WI38 (cell line): Measurements from ENCODE around the gene CCDC54.

Experiments
- H3K4me3 ChIP-seq: 2 replicates; pipeline ENCODE4 v1.5.1; 2011; ENCODE audit warnings: low read depth, mild to moderate bottlenecking, control low read depth, low read length
- TF ChIP-seq, protein P1 (sequence below): IDR thresholded peaks from 2 replicates; pipeline ENCODE4 v1.5.1; 2012; ENCODE audit warnings: low read depth, mild to moderate bottlenecking, control low read depth, low read length

The CCDC54 gene

GRCh38 chr3:107387555-107387954 lies 10.3 kb downstream of the CCDC54 start:
- TF ChIP-seq, protein P1, sequence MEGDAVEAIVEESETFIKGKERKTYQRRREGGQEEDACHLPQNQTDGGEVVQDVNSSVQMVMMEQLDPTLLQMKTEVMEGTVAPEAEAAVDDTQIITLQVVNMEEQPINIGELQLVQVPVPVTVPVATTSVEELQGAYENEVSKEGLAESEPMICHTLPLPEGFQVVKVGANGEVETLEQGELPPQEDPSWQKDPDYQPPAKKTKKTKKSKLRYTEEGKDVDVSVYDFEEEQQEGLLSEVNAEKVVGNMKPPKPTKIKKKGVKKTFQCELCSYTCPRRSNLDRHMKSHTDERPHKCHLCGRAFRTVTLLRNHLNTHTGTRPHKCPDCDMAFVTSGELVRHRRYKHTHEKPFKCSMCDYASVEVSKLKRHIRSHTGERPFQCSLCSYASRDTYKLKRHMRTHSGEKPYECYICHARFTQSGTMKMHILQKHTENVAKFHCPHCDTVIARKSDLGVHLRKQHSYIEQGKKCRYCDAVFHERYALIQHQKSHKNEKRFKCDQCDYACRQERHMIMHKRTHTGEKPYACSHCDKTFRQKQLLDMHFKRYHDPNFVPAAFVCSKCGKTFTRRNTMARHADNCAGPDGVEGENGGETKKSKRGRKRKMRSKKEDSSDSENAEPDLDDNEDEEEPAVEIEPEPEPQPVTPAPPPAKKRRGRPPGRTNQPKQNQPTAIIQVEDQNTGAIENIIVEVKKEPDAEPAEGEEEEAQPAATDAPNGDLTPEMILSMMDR = no peak
- no peak overlapping the region for H3K4me3 ChIP-seq

- TF ChIP-seq, protein P1 = no peak
- no peak overlapping the region for H3K4me3 ChIP-seq
These were observed 15.4 kb downstream of the CCDC54 start for GRCh38 chr3:107392549-107393165.

GRCh38 chr3:107394502-107394901 lies 17.3 kb downstream of the CCDC54 start:
- TF ChIP-seq, protein P1 = no peak

GRCh38 chr3:107395066-107395465 lies 17.8 kb downstream of the CCDC54 start:
- TF ChIP-seq, protein P1 = no peak
- H3K4me3 ChIP-seq = no peak overlapping the region

More at GRCh38 chr3:107394502-107394901, 17.3 kb downstream of the CCDC54 start:
- no peak overlapping the region for H3K4me3 ChIP-seq

GRCh38 chr3:107401301-107401700 lies 24.1 kb downstream of the CCDC54 start:
- TF ChIP-seq, protein P1 = no peak

DNA sequence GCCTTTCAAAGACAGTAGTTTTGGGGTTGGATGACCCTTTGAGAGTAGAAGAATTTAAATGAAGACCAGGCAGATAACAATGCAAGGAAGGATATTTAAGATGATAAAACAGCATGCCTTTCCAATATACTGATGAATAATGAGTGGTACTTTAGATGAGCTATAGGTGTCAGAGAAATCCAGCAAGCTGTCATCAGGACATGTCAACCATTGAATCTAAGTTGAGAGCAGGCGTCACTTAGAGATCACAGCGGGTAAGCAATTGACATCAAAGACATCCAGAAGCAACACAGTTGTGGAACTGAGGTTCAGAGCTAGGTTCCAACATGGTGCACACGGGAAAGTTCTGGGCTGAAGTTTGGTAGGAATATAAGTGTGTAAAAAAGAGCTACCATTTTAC lies 25.0 kb downstream of the CCDC54 start:
- no peak overlapping the region for H3K4me3 ChIP-seq

More at GRCh38 chr3:107401301-107401700, 24.1 kb downstream of the CCDC54 start:
- no peak overlapping the region for H3K4me3 ChIP-seq

More for the DNA sequence above, 25.0 kb downstream of the CCDC54 start:
- TF ChIP-seq, protein P1 = no peak
